HEK293 (cell line): ENCODE measurements around the gene CCDC88C.

Source experiments
- CTCF ChIA-PET: fragments of 350-600 bp; formaldehyde crosslinking; extraction: SDS; loops from one replicate; lab custom pipeline; 2021; ENCODE audit warnings: antibody characterized with exemption; lab: Yijun Ruan, JAX
- POLR2A ChIA-PET: fragments of 300-600 bp; formaldehyde crosslinking; extraction: SDS; loops from one replicate; lab custom pipeline; 2020; ENCODE audit warnings: antibody characterized with exemption, inconsistent platforms; lab: Yijun Ruan, JAX
- H3K27ac ChIP-seq: fragments of 200-500 bp; sonication (Bioruptor generic); 2 replicates; pipeline ENCODE4 v1.5.1; 2014; ENCODE audit warnings: low read depth, low read length, control low read depth, inconsistent platforms; ENCODE audit errors: extremely low read depth
- H3K36me3 ChIP-seq, 2 experiments: fragments of 200-500 bp in 1 of 2; sonication (Bioruptor generic) in 1 of 2; 1 replicate in 1 of 2; 2 replicates in 1 of 2; pipeline ENCODE4 v1.5.1; 2014 to 2017; ENCODE audit warnings: inconsistent platforms in 2 of 2, low read length in 2 of 2; ENCODE audit not compliant: control insufficient read depth in 2 of 2, insufficient read depth in 1 of 2
- H3K4me1 ChIP-seq: fragments of 200-500 bp; sonication (Bioruptor generic); 2 replicates; pipeline ENCODE4 v1.5.1; 2014; ENCODE audit warnings: mild to moderate bottlenecking, low read length, inconsistent platforms; ENCODE audit not compliant: control insufficient read depth, insufficient read depth
- H3K4me3 ChIP-seq: 2 replicates; pipeline ENCODE4 v1.5.1; 2011; ENCODE audit warnings: low read depth, mild to moderate bottlenecking, control low read depth, low read length, moderate library complexity
- H3K9me3 ChIP-seq: fragments of 200-500 bp; sonication (Bioruptor generic); 2 replicates; pipeline ENCODE4 v1.5.1; 2014; ENCODE audit warnings: low read depth, low read length, inconsistent platforms; ENCODE audit not compliant: control insufficient read depth, insufficient read depth
- EGR2 ChIP-seq: fragments of 450-650 bp; formaldehyde crosslinking; IDR thresholded peaks from 2 replicates; pipeline ENCODE4 v1.5.1; 2016; ENCODE audit warnings: low read depth, missing biosample characterization, missing genetic modification characterization
- HIC1 ChIP-seq: fragments of 450-650 bp; formaldehyde crosslinking; IDR thresholded peaks from 2 replicates; pipeline ENCODE4 v1.5.1; 2016; ENCODE audit warnings: missing biosample characterization, missing genetic modification characterization
- KLF16 ChIP-seq: fragments of 450-650 bp; formaldehyde crosslinking; IDR thresholded peaks from 2 replicates; pipeline ENCODE4 v1.5.1; 2017; ENCODE audit warnings: missing biosample characterization, missing genetic modification characterization
- KLF9 ChIP-seq: fragments of 450-650 bp; formaldehyde crosslinking; IDR thresholded peaks from 2 replicates; pipeline ENCODE4 v1.5.1; 2016; ENCODE audit warnings: missing biosample characterization, missing genetic modification characterization, low read depth
- REPIN1 ChIP-seq: fragments of 450-650 bp; formaldehyde crosslinking; IDR thresholded peaks from 2 replicates; pipeline ENCODE4 v1.5.1; 2017; ENCODE audit warnings: missing biosample characterization, missing genetic modification characterization, low read depth
- ZBTB26 ChIP-seq: fragments of 450-650 bp; formaldehyde crosslinking; optimal IDR thresholded peaks from 2 replicates; pipeline ENCODE3; 2016; ENCODE audit warnings: missing biosample characterization, mild to moderate bottlenecking, missing genetic modification characterization
- ZFP41 ChIP-seq: fragments of 450-650 bp; formaldehyde crosslinking; IDR thresholded peaks from 2 replicates; pipeline ENCODE4 v1.5.1; 2016; ENCODE audit warnings: missing biosample characterization, missing genetic modification characterization, borderline replicate concordance
- ZFP69B ChIP-seq: fragments of 450-650 bp; formaldehyde crosslinking; IDR thresholded peaks from 2 replicates; pipeline ENCODE4 v1.5.1; 2016; ENCODE audit warnings: missing biosample characterization, missing genetic modification characterization
- ZNF155 ChIP-seq: fragments of 450-650 bp; formaldehyde crosslinking; IDR thresholded peaks from 2 replicates; pipeline ENCODE4 v1.5.1; 2016; ENCODE audit warnings: missing biosample characterization, missing genetic modification characterization
- ZNF184 ChIP-seq: fragments of 450-650 bp; IDR thresholded peaks from 2 replicates; pipeline ENCODE4 v1.5.1; 2018; ENCODE audit warnings: missing biosample characterization, mild to moderate bottlenecking, missing genetic modification characterization
- ZNF23 ChIP-seq: fragments of 450-650 bp; formaldehyde crosslinking; IDR thresholded peaks from 2 replicates; pipeline ENCODE4 v1.5.1; 2016; ENCODE audit warnings: missing biosample characterization, missing genetic modification characterization, borderline replicate concordance
- ZNF239 ChIP-seq: fragments of 450-650 bp; formaldehyde crosslinking; IDR thresholded peaks from 2 replicates; pipeline ENCODE4 v1.5.1; 2016; ENCODE audit warnings: missing biosample characterization, missing genetic modification characterization
- ZNF488 ChIP-seq: fragments of 450-650 bp; formaldehyde crosslinking; IDR thresholded peaks from 2 replicates; pipeline ENCODE4 v1.5.1; 2016; ENCODE audit warnings: missing biosample characterization, missing genetic modification characterization
- ZNF600 ChIP-seq: fragments of 450-650 bp; formaldehyde crosslinking; IDR thresholded peaks from 2 replicates; pipeline ENCODE4 v1.5.1; 2016; ENCODE audit warnings: missing biosample characterization, missing genetic modification characterization
- ZNF624 ChIP-seq: fragments of 450-650 bp; formaldehyde crosslinking; IDR thresholded peaks from 2 replicates; pipeline ENCODE4 v1.5.1; 2017; ENCODE audit warnings: missing biosample characterization, missing genetic modification characterization
- ZNF654 ChIP-seq: fragments of 450-650 bp; formaldehyde crosslinking; IDR thresholded peaks from 2 replicates; pipeline ENCODE4 v1.5.1; 2016; ENCODE audit warnings: low read depth, missing biosample characterization, missing genetic modification characterization
- ZNF660 ChIP-seq: fragments of 450-650 bp; IDR thresholded peaks from 2 replicates; pipeline ENCODE4 v1.5.1; 2018; ENCODE audit warnings: missing biosample characterization, mild to moderate bottlenecking, missing genetic modification characterization
- ZSCAN18 ChIP-seq: fragments of 450-650 bp; formaldehyde crosslinking; IDR thresholded peaks from 2 replicates; pipeline ENCODE4 v1.5.1; 2016; ENCODE audit warnings: missing biosample characterization, missing genetic modification characterization
- ZSCAN4 ChIP-seq: fragments of 450-650 bp; formaldehyde crosslinking; IDR thresholded peaks from 2 replicates; pipeline ENCODE4 v1.5.1; 2017; ENCODE audit warnings: missing biosample characterization, missing genetic modification characterization

Gene CCDC88C

GRCh38 chr14:91278383-91278715, 139.3 kb downstream of the CCDC88C start:
- Histone ChIP-seq H3K4me3 (no peak overlapping the region), H3K4me1 (no peaks in the 10 kb centered on the region), H3K27ac (no peak overlapping the region), H3K36me3 (peaks cover 5 to 52% of the 10 kb centered on the region in 2 experiments), H3K9me3 (no peaks in the 10 kb centered on the region)
- POLR2A ChIA-PET = no interaction called here
- CTCF ChIA-PET = interaction anchor here (1.1 to 1.2 kb wide), 3 partner anchors 101 to 105 kb away, joined by 3 to 5 read pairs (median 5); no protein-coding TSS in a partner anchor
- no peak for TF ChIP-seq ZBTB26 (tag by site-specific recombination)

GRCh38 chr14:91277546-91278382, 139.9 kb downstream of the CCDC88C start:
- POLR2A ChIA-PET = no interaction called here

GRCh38 chr14:91274796-91275195, 142.8 kb downstream of the CCDC88C start:
- H3K4me3 ChIP-seq = no peak overlapping the region
- no peaks in the 10 kb centered on the region for H3K4me1 ChIP-seq
- H3K36me3 ChIP-seq = peaks cover 0 to 33% of the 10 kb centered on the region in 2 experiments; a peak in 2 of 3 replicates
- POLR2A ChIA-PET = no interaction called here
- no peak overlapping the region for H3K27ac ChIP-seq
- CTCF ChIA-PET = no interaction called here
- H3K9me3 ChIP-seq = no peaks in the 10 kb centered on the region
- no peak for TF ChIP-seq ZNF23 (tag by site-specific recombination)
- no peak for TF ChIP-seq ZNF660 (tag by site-specific recombination)
- no peak for TF ChIP-seq ZNF239
- no peak for TF ChIP-seq ZSCAN4 (tag by site-specific recombination)
- TF ChIP-seq REPIN1 (tag by site-specific recombination) = no peak
- no peak for TF ChIP-seq ZNF654 (tag by site-specific recombination)
- TF ChIP-seq ZFP69B (tag by site-specific recombination) = no peak
- TF ChIP-seq ZNF488 (tag by site-specific recombination) = no peak
- no peak for TF ChIP-seq ZNF184 (tag by site-specific recombination)
- TF ChIP-seq ZFP41 = no peak
- no peak for TF ChIP-seq HIC1 (tag by site-specific recombination)
- TF ChIP-seq EGR2 (tag by site-specific recombination) = no peak

More at GRCh38 chr14:91277546-91278382, 139.9 kb downstream of the CCDC88C start:
- H3K36me3 ChIP-seq = peaks cover 5 to 48% of the 10 kb centered on the region in 2 experiments
- no peak overlapping the region for H3K4me3 ChIP-seq
- H3K27ac ChIP-seq = no peak overlapping the region
- CTCF ChIA-PET = interaction anchor here (0.8 to 1.1 kb wide), 2 partner anchors 9 to 100 kb away, joined by 3 to 5 read pairs; no protein-coding TSS in a partner anchor
- peak; percentile 40; the same call in 1 of the 2 replicates for TF ChIP-seq ZNF600 (tag by site-specific recombination)
- no peak for TF ChIP-seq ZNF624 (tag by site-specific recombination)
- TF ChIP-seq ZNF155 (tag by site-specific recombination) = no peak
- TF ChIP-seq KLF16 (tag by site-specific recombination) = no peak
- TF ChIP-seq ZSCAN18 (tag by site-specific recombination) = no peak
- no peak for TF ChIP-seq KLF9 (tag by site-specific recombination)
- H3K9me3 ChIP-seq = no peaks in the 10 kb centered on the region
- H3K4me1 ChIP-seq = no peaks in the 10 kb centered on the region
